ENCODE data around the gene FHIT.
"Not testable (repeated sequence)": the region's sequence is repeated elsewhere in the genome, so short reads cannot be mapped to it uniquely, and the experiment has no call there.

The FHIT gene

GRCh38 chr3:59832702-59833101, 1418.5 kb downstream of the FHIT start:
- DNase-seq, result no peak

- no peak for DNase-seq
Observed at GRCh38 chr3:59832241-59832640, 1419.0 kb downstream of the FHIT start.

GRCh38 chr3:59831394-59831793, 1419.9 kb downstream of the FHIT start:
- no peak for DNase-seq

- no peak for DNase-seq
Observed at GRCh38 chr3:59829527-59829926, 1421.7 kb downstream of the FHIT start.

- DNase-seq, result no peak
Observed at GRCh38 chr3:59824876-59825275, 1426.4 kb downstream of the FHIT start.

- DNase-seq, result no peak
Observed at GRCh38 chr3:59821274-59821673, 1430.0 kb downstream of the FHIT start.

DNA sequence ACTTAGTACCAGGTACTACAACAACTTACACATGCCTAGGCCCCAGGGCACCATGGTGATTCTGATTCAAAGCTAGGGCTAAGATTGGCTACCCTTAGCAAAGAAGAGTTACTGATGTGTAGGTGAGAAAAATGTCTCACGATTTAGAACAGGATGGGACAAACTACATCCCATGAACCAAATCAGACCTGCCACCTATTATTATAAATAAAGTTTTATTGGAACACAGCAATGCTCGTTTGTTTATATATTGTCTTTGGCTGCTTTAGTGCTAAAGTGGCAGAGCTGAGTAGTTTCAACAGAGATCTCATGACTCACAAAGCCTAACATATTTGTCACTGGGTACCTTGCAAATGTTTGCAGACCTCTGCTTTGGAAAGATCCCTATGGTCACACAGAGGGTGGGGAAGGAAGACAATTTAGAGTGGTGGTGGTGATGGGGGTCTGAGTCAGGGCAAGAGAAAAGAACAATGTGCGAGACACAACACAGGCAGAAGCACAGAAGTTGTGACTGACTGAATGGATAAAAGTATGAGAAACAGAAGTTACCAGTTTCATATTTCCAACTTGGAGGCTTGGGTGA, 1430.8 kb downstream of the FHIT start:
- DNase-seq, result no peak

- DNase-seq, result no peak
Observed at GRCh38 chr3:59818919-59819300, 1432.3 kb downstream of the FHIT start.

DNA sequence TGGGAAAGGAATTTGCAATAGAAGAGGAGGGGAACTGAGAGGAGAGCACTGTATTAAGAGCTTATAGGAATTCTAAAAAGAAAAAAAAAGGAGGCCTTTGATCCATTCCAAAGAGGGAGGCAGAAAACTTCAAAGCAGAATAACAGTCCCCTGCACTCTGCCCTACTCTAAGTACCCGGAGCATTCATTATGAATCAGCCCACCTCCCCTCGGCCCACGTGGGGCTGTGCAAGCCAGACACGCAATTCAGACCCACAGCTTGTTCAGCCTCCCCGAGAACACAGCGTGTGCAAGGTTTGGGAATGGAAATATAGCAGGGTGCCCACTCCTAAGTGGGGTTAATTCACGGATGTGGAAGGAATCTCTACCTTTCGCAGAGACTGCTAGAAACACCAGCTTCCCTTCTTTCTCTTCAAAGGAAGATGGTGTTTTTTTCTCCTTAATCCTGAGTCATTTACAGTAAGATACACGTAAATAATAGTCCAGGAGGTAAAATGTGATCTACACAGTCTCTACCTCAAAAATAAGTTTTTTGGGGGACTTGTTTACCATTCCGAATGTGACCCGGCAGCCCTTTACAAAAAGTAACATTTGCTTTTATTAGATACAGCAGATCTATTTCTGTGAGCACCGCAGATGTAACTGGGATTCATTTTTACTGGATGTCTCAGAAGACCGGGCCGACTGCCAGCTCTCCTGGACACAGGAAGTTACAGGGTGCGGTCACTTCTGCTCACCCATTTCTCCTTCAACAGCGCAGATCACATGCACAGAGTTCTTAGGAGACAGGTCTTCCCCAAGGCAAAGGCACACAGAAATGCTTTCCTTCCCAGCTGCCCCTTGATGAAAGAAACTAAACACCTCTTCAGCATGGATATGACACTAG, 1433.0 kb downstream of the FHIT start:
- no peak for DNase-seq

DNA sequence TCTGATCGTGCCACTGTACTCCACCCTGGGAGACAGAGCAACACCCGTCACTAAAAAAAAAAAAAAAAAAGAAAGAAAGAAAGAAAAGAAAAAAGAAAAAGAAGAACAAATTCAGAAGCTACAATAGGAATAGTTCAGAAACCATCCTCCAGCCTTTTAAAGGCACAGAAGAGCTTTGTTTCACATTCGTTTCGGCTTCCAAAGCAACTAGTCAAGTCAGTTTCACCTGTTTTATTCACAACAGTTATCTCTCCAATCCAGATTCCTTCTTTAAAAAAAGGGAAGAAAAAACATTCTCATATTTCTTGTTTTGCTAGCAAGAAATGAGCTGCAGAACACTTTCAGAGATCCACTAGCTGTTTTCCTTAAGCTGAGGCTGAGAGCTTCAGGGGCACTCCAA, 1433.7 kb downstream of the FHIT start:
- no peak for DNase-seq

DNA sequence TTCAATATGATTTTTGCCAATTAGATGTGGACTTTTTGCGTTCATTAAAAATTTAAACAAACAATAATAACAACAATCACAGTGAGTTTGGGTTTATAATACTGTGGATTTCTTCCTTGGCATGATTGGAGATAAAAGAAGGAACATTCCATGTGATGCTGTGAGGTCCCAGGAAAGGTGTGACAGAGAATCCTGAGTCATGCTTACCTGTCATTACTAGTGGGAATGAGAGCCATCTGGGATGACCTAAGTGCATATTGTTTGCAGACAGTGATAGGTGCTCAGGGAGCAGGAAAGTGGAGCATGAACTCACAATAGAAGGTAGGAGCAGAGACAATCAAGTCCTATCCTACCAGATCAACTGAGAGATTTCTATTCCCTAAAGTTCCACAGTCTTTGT, 1434.9 kb downstream of the FHIT start:
- DNase-seq, result no peak

DNA sequence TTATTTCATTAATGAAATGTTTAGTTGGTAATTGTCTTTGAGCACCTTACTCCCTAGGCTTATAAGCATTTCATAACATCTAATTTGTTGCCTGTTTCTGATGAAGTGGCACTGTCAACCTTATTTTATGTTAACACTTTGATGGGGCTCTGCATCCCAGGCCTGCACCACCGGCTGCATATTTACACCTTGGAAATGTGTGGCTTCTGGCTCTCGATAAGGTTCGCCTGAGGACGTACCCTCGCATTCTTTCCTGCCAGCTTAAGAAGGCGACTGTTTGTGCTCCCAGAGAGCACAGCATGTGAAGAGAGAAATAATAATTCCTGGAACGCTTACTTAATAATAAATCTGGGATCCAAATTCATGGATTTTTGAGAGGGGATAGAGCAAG, 1438.1 kb downstream of the FHIT start:
- DNase-seq, result no peak

DNA sequence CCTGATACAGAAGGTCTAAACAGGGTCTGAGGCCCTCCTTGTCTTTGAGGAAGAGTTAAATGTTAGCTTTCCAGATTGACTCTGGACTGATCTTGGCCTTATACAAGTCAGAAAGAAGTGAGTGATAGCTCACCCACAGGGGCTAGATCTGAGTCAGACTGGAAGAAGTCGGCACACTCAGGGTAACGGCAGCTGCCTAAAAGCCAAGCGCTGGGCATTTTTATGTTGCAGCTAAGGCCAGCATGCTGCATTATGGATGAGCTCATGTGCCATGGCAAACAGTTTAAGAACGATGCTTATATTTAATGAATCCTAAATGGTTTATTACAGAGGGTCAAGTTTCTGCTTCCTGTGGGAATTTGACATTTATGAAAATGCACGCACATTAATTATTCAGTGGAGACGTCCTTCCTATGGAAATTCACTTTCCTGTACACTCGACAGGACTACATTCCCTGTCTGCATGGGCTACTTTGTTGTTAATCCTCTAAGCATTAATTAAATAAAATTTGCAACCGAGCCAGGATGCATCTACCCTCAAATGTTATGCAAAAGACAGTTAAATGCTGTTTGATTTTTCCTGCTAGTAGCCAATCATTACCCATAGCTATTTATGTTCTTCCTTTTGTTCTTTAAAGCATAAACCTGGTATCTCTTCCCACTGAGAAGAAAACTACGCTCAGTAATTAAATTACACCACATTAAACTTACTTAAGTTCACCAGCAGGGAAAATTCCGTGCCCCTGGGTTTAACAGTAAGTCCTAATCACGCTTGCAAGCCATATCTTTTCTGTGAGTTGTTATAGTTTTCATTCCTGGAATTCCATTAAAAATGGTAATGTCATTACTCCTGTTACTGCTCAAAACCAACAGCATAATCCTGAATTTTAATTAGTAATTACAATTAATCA, 1438.8 kb downstream of the FHIT start:
- DNase-seq, result no peak

DNA sequence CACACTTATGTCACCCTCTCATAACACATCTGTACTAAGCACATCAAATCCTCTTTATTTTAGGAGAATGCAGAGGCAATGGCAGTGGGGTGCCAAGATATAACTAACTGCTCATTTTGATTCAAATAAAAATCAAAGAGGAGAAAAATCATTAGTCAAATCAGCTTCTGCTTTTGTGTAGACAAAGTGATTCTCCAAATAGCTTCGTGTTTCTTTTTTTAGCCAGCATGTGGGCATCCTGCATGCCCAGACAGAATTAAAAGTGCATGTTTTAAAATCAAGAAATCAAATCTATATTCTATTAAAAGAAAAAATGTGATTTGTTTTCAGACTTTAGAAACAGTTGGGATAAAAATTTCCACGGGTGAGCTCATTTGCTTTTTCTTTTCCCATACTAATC, 1440.1 kb downstream of the FHIT start:
- no peak for DNase-seq

DNA sequence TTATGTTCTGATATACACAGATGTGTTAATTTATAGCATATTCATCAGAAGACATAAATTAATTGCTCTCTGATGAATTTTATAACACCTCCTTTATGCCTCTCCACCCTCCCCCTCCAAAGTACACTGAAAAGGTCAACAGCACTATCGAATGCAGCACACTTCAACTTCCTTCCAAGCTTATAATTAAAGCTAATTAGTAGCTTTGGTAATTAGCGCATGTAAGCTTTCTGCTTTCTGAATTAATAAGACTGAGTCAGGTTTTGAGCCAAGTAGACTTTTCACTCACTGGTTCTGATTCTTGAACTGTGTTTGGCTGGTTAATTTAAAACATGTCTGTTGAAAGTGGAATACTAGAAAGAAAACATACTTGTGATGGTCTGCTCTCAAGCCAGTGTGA, 1440.6 kb downstream of the FHIT start:
- no peak for DNase-seq

DNA sequence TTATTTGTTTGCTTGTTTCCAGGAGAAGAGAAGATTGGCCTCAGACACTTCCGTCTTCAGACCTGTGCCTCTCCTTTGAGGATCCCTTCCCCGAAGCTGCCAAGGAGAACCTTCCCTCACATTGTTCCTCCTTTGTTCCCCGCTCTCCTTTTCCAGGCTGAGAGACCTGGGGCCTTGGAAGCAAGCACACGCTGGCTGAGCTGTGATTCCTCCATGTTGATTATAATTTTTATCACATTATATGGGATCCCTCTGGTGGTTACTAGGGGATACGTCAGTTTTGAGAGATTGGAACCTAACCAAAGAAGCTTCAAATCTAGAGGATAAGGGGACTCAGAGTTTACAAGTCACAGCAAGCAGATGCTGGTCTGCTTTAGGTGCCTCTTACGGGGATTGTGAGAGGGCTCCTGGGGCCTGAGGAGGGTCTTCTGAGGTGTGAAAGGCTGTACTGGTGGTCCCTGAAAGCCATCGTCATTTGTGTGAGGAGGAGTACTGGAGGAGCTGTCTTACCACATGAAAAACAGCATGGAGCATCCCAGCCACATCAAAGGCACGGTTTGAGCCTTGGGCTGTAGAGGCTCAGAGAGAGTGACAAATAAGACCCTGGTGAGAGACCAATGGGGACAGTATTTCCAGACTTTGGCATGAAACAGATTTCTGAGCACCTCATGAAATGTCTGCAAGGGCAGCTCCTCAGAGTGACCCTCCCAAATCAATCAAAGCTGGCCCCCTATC, 1441.4 kb downstream of the FHIT start:
- DNase-seq, result no peak

DNA sequence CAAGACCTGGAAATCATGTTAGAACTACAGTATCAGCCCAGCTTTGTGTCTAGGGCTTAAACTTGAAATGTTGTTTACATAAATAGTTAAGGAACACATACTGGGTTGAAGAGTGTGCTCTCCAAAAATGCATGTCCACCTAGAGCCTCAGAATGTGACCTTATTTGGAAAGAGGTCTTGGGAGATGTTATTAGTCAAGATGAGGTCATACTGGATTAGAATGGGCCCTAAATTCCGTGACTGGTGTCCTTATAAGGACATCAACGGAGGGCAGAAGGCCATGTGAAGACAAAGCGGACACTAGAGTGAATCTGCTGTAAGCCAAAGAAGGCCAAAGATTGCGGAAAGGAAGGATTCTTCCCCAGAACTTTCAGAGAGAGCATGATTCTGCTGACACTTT, 1442.2 kb downstream of the FHIT start:
- no peak for DNase-seq

- DNase-seq, result no peak
Observed at GRCh38 chr3:59808446-59808845, 1442.8 kb downstream of the FHIT start.

- no peak for DNase-seq
Observed at GRCh38 chr3:59803268-59803667, 1448.0 kb downstream of the FHIT start.

DNA sequence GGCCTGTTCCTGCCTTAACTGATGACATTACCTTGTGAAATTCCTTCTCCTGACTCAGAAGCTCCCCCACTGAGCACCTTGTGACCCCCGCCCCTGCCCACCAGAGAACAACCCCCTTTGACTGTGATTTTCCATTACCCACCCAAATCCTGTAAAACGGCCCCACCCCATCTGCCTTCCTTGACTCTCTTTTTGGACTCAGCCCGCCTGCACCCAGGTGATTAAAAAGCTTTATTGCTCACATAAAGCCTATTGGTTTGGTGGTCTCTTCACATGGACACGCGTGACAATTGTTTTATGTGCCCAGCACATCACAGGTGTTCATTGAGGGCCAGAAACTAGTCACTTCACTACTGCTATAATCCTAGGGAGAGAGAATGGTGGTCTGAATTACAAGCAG, 1448.8 kb downstream of the FHIT start:
- DNase-seq, result not testable (repeated sequence)

DNA sequence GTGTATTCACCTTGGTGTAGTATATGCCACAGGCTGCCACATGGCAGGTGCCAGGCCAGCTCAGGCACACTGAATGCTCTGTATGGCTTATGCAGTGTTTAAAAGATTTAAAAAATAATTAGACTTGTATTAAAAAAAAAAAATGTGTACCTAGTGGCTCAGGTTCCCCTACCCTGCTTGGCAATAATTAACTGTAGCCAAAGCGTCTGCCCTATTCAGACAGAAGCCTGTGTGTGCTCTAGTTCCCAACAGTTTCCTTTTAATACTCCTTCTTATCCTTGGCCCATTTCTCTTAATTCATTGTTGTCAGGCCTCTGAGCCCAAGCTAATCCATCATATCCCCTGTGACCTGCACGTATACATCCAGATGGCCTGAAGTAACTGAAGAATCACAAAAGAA, 1449.2 kb downstream of the FHIT start:
- no peak for DNase-seq

- DNase-seq, result no peak
Observed at GRCh38 chr3:59800481-59800880, 1450.8 kb downstream of the FHIT start.
